ENCODE data around the gene MFSD12.

The MFSD12 gene

GRCh38 chr19:3516675-3517207 lies 40.6 kb downstream of the MFSD12 start:
- H3K9me3 ChIP-seq (ENCODE audit: control insufficient read depth in 1 of 2, low read length in 2 of 2): no peaks in the 10 kb centered on the region
- H3K9ac ChIP-seq (ENCODE audit: low read depth in 1 of 2, low read length in 2 of 2): no peak overlapping the region
- peaks cover 7 to 19% of the 10 kb centered on the region in 2 donors for H3K36me3 ChIP-seq (ENCODE audit: control insufficient read depth in 1 of 2, insufficient read depth in 2 of 2, low read length in 2 of 2)
- no peaks in the 10 kb centered on the region for H3K27me3 ChIP-seq (ENCODE audit: control insufficient read depth in 1 of 2, insufficient read depth in 2 of 2, low read length in 2 of 2)
- H3K4me3 ChIP-seq (ENCODE audit: low read depth in 1 of 2, low read length in 2 of 2): no peak overlapping the region
- no peak overlapping the region for H3K27ac ChIP-seq (ENCODE audit: low read depth, low read length)
- peaks cover 27 to 31% of the 10 kb centered on the region in 2 donors for H3K4me1 ChIP-seq (ENCODE audit: control insufficient read depth in 1 of 2, insufficient read depth in 2 of 2, low read length in 2 of 2)

DNA sequence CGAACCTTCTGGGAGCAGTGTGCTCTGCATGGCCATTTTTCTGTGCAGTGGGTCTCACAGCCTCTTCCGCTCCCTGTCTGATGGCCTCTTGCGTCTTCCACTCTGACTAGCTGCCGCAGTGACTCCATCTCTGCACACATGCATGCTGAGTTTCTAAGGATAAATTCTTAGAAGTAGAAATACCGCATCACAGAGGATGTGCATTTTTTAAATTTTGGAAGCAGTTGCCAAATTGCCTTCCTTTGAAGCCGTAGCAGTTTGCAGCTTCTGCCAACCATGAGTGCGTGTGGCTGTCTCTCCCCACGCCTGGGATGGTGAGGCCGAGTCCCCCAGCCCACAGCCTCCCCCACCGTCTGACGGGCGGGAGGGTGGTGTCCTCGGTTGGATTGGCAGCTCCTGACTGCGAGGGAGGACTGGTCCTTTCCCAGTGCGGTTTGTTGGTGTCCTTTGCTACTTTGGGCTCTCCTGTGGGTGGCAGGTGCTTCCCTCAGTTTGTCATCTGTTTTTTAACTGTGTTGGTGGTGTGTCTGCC lies 41.4 kb downstream of the MFSD12 start:
- no peaks in the 10 kb centered on the region for H3K27me3 ChIP-seq (ENCODE audit: control insufficient read depth in 1 of 2, insufficient read depth in 2 of 2, low read length in 2 of 2)
- H3K4me3 ChIP-seq (ENCODE audit: low read depth in 1 of 2, low read length in 2 of 2): no peak overlapping the region
- peaks cover 28% of the 10 kb centered on the region in 2 donors for H3K4me1 ChIP-seq (ENCODE audit: control insufficient read depth in 1 of 2, insufficient read depth in 2 of 2, low read length in 2 of 2)
- no peak overlapping the region for H3K9ac ChIP-seq (ENCODE audit: low read depth in 1 of 2, low read length in 2 of 2)
- no peaks in the 10 kb centered on the region for H3K9me3 ChIP-seq (ENCODE audit: control insufficient read depth in 1 of 2, low read length in 2 of 2)
- H3K36me3 ChIP-seq (ENCODE audit: control insufficient read depth in 1 of 2, insufficient read depth in 2 of 2, low read length in 2 of 2): peaks cover 7 to 24% of the 10 kb centered on the region in 2 donors
- no peak overlapping the region for H3K27ac ChIP-seq (ENCODE audit: low read depth, low read length)

GRCh38 chr19:3514930-3515329 lies 42.5 kb downstream of the MFSD12 start:
- Histone ChIP-seq H3K36me3 (ENCODE audit: control insufficient read depth in 1 of 2, insufficient read depth in 2 of 2, low read length in 2 of 2) (peaks cover 7 to 33% of the 10 kb centered on the region in 2 donors), H3K4me1 (ENCODE audit: control insufficient read depth in 1 of 2, insufficient read depth in 2 of 2, low read length in 2 of 2) (peaks cover 17 to 18% of the 10 kb centered on the region in 2 donors), H3K27ac (ENCODE audit: low read depth, low read length) (no peak overlapping the region), H3K27me3 (ENCODE audit: control insufficient read depth in 1 of 2, insufficient read depth in 2 of 2, low read length in 2 of 2) (no peaks in the 10 kb centered on the region), H3K9ac (ENCODE audit: low read depth in 1 of 2, low read length in 2 of 2) (no peak overlapping the region), H3K9me3 (ENCODE audit: control insufficient read depth in 1 of 2, low read length in 2 of 2) (no peaks in the 10 kb centered on the region), H3K4me3 (ENCODE audit: low read depth in 1 of 2, low read length in 2 of 2) (no peak overlapping the region)

- no peak overlapping the region for H3K9ac ChIP-seq (ENCODE audit: low read depth in 1 of 2, low read length in 2 of 2)
Observed at GRCh38 chr19:3513229-3514140, 43.9 kb downstream of the MFSD12 start.

GRCh38 chr19:3512562-3513228 lies 44.7 kb downstream of the MFSD12 start:
- Histone ChIP-seq H3K4me1 (ENCODE audit: control insufficient read depth in 1 of 2, insufficient read depth in 2 of 2, low read length in 2 of 2) (peaks cover 14 to 15% of the 10 kb centered on the region in 2 donors), H3K27ac (ENCODE audit: low read depth, low read length) (no peak overlapping the region), H3K4me3 (ENCODE audit: low read depth in 1 of 2, low read length in 2 of 2) (no peak overlapping the region), H3K27me3 (ENCODE audit: control insufficient read depth in 1 of 2, insufficient read depth in 2 of 2, low read length in 2 of 2) (no peaks in the 10 kb centered on the region), H3K36me3 (ENCODE audit: control insufficient read depth in 1 of 2, insufficient read depth in 2 of 2, low read length in 2 of 2) (peaks cover 8 to 33% of the 10 kb centered on the region in 2 donors), H3K9ac (ENCODE audit: low read depth in 1 of 2, low read length in 2 of 2) (no peak overlapping the region), H3K9me3 (ENCODE audit: control insufficient read depth in 1 of 2, low read length in 2 of 2) (no peaks in the 10 kb centered on the region)

More at GRCh38 chr19:3513229-3514140, 43.9 kb downstream of the MFSD12 start:
- H3K27me3 ChIP-seq (ENCODE audit: control insufficient read depth in 1 of 2, insufficient read depth in 2 of 2, low read length in 2 of 2): no peaks in the 10 kb centered on the region
- H3K4me3 ChIP-seq (ENCODE audit: low read depth in 1 of 2, low read length in 2 of 2): no peak overlapping the region
- H3K9me3 ChIP-seq (ENCODE audit: control insufficient read depth in 1 of 2, low read length in 2 of 2): no peaks in the 10 kb centered on the region
- H3K4me1 ChIP-seq (ENCODE audit: control insufficient read depth in 1 of 2, insufficient read depth in 2 of 2, low read length in 2 of 2): peaks cover 12 to 14% of the 10 kb centered on the region in 2 donors
- no peak overlapping the region for H3K27ac ChIP-seq (ENCODE audit: low read depth, low read length)
- peaks cover 8 to 33% of the 10 kb centered on the region in 2 donors for H3K36me3 ChIP-seq (ENCODE audit: control insufficient read depth in 1 of 2, insufficient read depth in 2 of 2, low read length in 2 of 2)

DNA sequence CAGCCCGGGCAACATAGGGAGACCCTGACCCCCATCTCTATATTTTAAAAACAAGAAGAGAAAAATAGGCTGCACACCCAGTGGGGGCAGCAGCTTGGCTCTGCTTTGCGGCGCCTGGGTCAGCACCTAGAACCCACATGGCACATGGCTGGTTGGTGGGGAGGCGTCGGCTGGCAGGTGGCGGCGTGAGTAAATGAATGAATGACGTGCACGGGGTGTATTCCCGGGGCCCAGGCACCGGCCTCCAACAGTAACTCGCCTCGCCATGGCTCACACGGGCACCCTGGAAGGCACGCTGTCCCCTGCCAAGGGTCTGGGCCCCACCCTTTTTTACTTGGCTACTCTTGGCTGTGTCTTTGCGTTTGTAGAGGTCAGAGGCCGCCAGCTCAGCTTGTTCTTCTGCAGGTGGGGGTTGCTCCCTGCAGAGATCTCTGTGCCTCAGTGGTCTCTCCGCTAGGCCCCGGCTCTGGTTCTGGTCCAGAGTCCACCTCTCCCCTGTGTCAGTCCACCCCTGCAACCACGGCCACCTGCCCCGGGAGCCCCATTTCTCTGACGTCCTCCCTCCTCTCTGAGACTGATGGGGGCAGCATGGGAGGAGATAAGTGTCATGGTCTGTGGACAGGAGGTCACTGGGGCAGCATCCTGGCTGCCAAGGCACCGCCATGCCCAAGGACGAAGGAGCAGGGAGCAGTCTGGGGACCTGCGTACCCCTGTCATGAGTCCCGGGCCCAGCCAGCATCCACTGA lies 45.7 kb downstream of the MFSD12 start:
- Histone ChIP-seq H3K36me3 (ENCODE audit: control insufficient read depth in 1 of 2, insufficient read depth in 2 of 2, low read length in 2 of 2) (peaks cover 8 to 33% of the 10 kb centered on the region in 2 donors), H3K27me3 (ENCODE audit: control insufficient read depth in 1 of 2, insufficient read depth in 2 of 2, low read length in 2 of 2) (no peaks in the 10 kb centered on the region), H3K4me1 (ENCODE audit: control insufficient read depth in 1 of 2, insufficient read depth in 2 of 2, low read length in 2 of 2) (peaks cover 18% of the 10 kb centered on the region in 2 donors), H3K9ac (ENCODE audit: low read depth in 1 of 2, low read length in 2 of 2) (no peak overlapping the region), H3K27ac (ENCODE audit: low read depth, low read length) (no peak overlapping the region), H3K9me3 (ENCODE audit: control insufficient read depth in 1 of 2, low read length in 2 of 2) (no peaks in the 10 kb centered on the region), H3K4me3 (ENCODE audit: low read depth in 1 of 2, low read length in 2 of 2) (no peak overlapping the region)

GRCh38 chr19:3510727-3511126 lies 46.7 kb downstream of the MFSD12 start:
- no peaks in the 10 kb centered on the region for H3K27me3 ChIP-seq (ENCODE audit: control insufficient read depth in 1 of 2, insufficient read depth in 2 of 2, low read length in 2 of 2)

GRCh38 chr19:3509566-3509989 lies 47.8 kb downstream of the MFSD12 start:
- H3K9ac ChIP-seq (ENCODE audit: low read depth in 1 of 2, low read length in 2 of 2): no peak overlapping the region
- no peaks in the 10 kb centered on the region for H3K27me3 ChIP-seq (ENCODE audit: control insufficient read depth in 1 of 2, insufficient read depth in 2 of 2, low read length in 2 of 2)
- peaks cover 8 to 33% of the 10 kb centered on the region in 2 donors for H3K36me3 ChIP-seq (ENCODE audit: control insufficient read depth in 1 of 2, insufficient read depth in 2 of 2, low read length in 2 of 2)
- peaks cover 14 to 24% of the 10 kb centered on the region in 2 donors for H3K4me1 ChIP-seq (ENCODE audit: control insufficient read depth in 1 of 2, insufficient read depth in 2 of 2, low read length in 2 of 2)
- H3K27ac ChIP-seq (ENCODE audit: low read depth, low read length): no peak overlapping the region
- H3K4me3 ChIP-seq (ENCODE audit: low read depth in 1 of 2, low read length in 2 of 2): no peak overlapping the region
- no peaks in the 10 kb centered on the region for H3K9me3 ChIP-seq (ENCODE audit: control insufficient read depth in 1 of 2, low read length in 2 of 2)

More at GRCh38 chr19:3510727-3511126, 46.7 kb downstream of the MFSD12 start:
- H3K27ac ChIP-seq (ENCODE audit: low read depth, low read length): no peak overlapping the region
- H3K9me3 ChIP-seq (ENCODE audit: control insufficient read depth in 1 of 2, low read length in 2 of 2): no peaks in the 10 kb centered on the region
- no peak overlapping the region for H3K4me3 ChIP-seq (ENCODE audit: low read depth in 1 of 2, low read length in 2 of 2)
- H3K36me3 ChIP-seq (ENCODE audit: control insufficient read depth in 1 of 2, insufficient read depth in 2 of 2, low read length in 2 of 2): peaks cover 8 to 33% of the 10 kb centered on the region in 2 donors
- peaks cover 14 to 15% of the 10 kb centered on the region in 2 donors for H3K4me1 ChIP-seq (ENCODE audit: control insufficient read depth in 1 of 2, insufficient read depth in 2 of 2, low read length in 2 of 2)
- no peak overlapping the region for H3K9ac ChIP-seq (ENCODE audit: low read depth in 1 of 2, low read length in 2 of 2)

DNA sequence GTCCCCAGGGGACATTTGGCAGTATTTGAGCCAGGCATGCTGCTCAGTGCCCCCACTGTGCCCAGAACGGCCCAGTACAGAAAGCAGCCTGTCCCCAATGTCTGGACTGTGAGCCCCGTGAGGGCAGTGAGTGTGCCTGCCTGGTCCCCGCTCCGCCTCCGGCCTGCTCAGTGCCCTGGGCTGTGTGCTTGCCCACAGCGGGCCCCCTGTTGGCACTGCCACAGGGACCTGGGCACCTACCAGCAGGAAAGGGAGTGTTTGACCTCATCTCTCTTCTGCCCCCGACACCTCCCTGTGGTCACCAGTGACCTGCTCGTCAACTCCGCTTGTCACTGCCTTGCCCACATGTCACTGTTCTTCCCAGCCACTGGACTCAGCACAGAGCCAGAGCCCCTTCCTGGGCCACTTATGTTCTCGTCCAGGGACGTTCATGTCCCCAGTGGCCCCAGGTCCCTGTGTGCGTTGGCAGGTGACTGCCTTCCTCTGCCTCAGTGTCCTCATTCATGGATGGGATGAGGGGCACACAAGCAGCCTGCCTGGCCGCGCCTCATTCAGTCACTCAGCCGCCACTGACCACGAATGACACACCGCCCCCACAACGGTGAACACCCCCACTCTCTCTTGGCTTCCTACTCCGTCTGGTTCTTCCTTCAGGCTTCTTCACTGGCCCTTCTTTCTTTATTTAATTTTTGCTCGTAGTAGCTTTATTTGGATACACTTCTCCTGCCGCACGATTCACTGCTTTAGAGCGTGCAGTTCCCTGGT lies 48.4 kb downstream of the MFSD12 start:
- H3K36me3 ChIP-seq (ENCODE audit: control insufficient read depth in 1 of 2, insufficient read depth in 2 of 2, low read length in 2 of 2): peaks cover 8 to 31% of the 10 kb centered on the region in 2 donors
- H3K27me3 ChIP-seq (ENCODE audit: control insufficient read depth in 1 of 2, insufficient read depth in 2 of 2, low read length in 2 of 2): no peaks in the 10 kb centered on the region
- H3K9me3 ChIP-seq (ENCODE audit: control insufficient read depth in 1 of 2, low read length in 2 of 2): no peaks in the 10 kb centered on the region
- peak overlapping the region in 1 of 2 donors; percentile 43 for H3K9ac ChIP-seq (ENCODE audit: low read depth in 1 of 2, low read length in 2 of 2)
- H3K4me3 ChIP-seq (ENCODE audit: low read depth in 1 of 2, low read length in 2 of 2): no peak overlapping the region
- no peak overlapping the region for H3K27ac ChIP-seq (ENCODE audit: low read depth, low read length)
- peaks cover 14 to 24% of the 10 kb centered on the region in 2 donors for H3K4me1 ChIP-seq (ENCODE audit: control insufficient read depth in 1 of 2, insufficient read depth in 2 of 2, low read length in 2 of 2)

Measured in duodenal mucosa (tissue), 2 donors.